DND-41 (cell line): ENCODE results near the gene DUSP5.

Experiments
- ATAC-seq: fragments of 200-7000 bp; cut with Tn5 transposase; 3 replicates; pipeline ENCODE4 v1.9.1; 2021; ENCODE audit warnings: low read depth; ENCODE audit not compliant: insufficient read depth
- DNase-seq: peaks from one replicate; pipeline ENCODE4 v3.0.0-alpha.2; 2020
- H2AFZ ChIP-seq: 2 replicates; pipeline ENCODE4 v1.6.0; 2012; ENCODE audit warnings: low read depth, low read length
- H3K27ac ChIP-seq: 2 replicates; pipeline ENCODE4 v1.5.1; 2012; ENCODE audit warnings: low read length, inconsistent platforms
- H3K27me3 ChIP-seq: fragments of 200-600 bp; sonication (generic); 2 replicates; pipeline ENCODE4 v1.6.0; 2012; ENCODE audit warnings: low read length, mild to moderate bottlenecking, inconsistent platforms; ENCODE audit not compliant: insufficient read depth, poor library complexity
- H3K36me3 ChIP-seq: 2 replicates; pipeline ENCODE4 v1.5.1; 2012; ENCODE audit warnings: low read length, inconsistent platforms; ENCODE audit not compliant: insufficient read depth
- H3K4me1 ChIP-seq: 2 replicates; pipeline ENCODE4 v1.5.1; 2012; ENCODE audit warnings: mild to moderate bottlenecking, low read length; ENCODE audit not compliant: insufficient read depth
- H3K4me2 ChIP-seq: 2 replicates; pipeline ENCODE4 v1.6.0; 2012; ENCODE audit warnings: mild to moderate bottlenecking, moderate library complexity, low read length, inconsistent platforms; ENCODE audit not compliant: insufficient read depth
- H3K4me3 ChIP-seq, 2 experiments: fragments of 200-600 bp in 1 of 2; shearing (Covaris generic) in 1 of 2; 2 replicates each; pipeline ENCODE4 v1.5.1; 2012 to 2016; ENCODE audit warnings: inconsistent platforms in 2 of 2, low read length in 2 of 2, mild to moderate bottlenecking in 2 of 2, low read depth in 1 of 2, moderate library complexity in 1 of 2
- H3K79me2 ChIP-seq: 2 replicates; pipeline ENCODE4 v1.6.0; 2012; ENCODE audit warnings: low read length, inconsistent platforms; ENCODE audit not compliant: insufficient read depth
- H3K9ac ChIP-seq: 2 replicates; pipeline ENCODE4 v1.6.0; 2012; ENCODE audit warnings: low read depth, mild to moderate bottlenecking, inconsistent platforms, low read length, moderate library complexity
- H3K9me3 ChIP-seq: 2 replicates; pipeline ENCODE4 v1.5.1; 2012; ENCODE audit warnings: low read length, moderate library complexity, mild to moderate bottlenecking, inconsistent platforms; ENCODE audit not compliant: insufficient read depth, severe bottlenecking
- H4K20me1 ChIP-seq: 2 replicates; pipeline ENCODE4 v1.6.0; 2012; ENCODE audit warnings: low read length; ENCODE audit not compliant: insufficient read depth
- CTCF ChIP-seq: IDR thresholded peaks from 2 replicates; pipeline ENCODE4 v1.5.1; 2012; ENCODE audit warnings: borderline replicate concordance, low read length, moderate library complexity, mild to moderate bottlenecking; ENCODE audit not compliant: poor library complexity, severe bottlenecking; ENCODE audit errors: extremely low read depth
- EZH2 ChIP-seq: IDR thresholded peaks from 3 replicates; pipeline ENCODE4 v1.6.1; 2012; ENCODE audit warnings: borderline replicate concordance, low read depth, mild to moderate bottlenecking, moderate library complexity, low read length, inconsistent platforms; ENCODE audit not compliant: severe bottlenecking

DUSP5 gene

GRCh38 chr10:110506448-110506847 is 8.7 kb downstream of the DUSP5 start:
- no peak for ATAC-seq
- Histone ChIP-seq H3K36me3 (peaks cover 33% of the 10 kb centered on the region), H3K79me2 (no peaks in the 10 kb centered on the region), H3K9ac (no peak overlapping the region), H3K4me2 (no peak overlapping the region), H3K27me3 (no peaks in the 10 kb centered on the region), H3K9me3 (no peaks in the 10 kb centered on the region), H3K4me1 (peaks cover 2% of the 10 kb centered on the region; the same call in 1 of the 2 replicates), H3K4me3 (no peak overlapping the region), H2AFZ (no peak overlapping the region), H4K20me1 (no peaks in the 10 kb centered on the region; the same call in 1 of the 2 replicates), H3K27ac (no peak overlapping the region)
- DNase-seq = no peak
- TF ChIP-seq CTCF (no peak), EZH2 (no peak)

- no peak for TF ChIP-seq CTCF
- TF ChIP-seq EZH2 = no peak
- Histone ChIP-seq H3K9ac (no peak overlapping the region), H3K79me2 (no peaks in the 10 kb centered on the region), H3K27me3 (no peaks in the 10 kb centered on the region), H3K4me3 (no peak overlapping the region), H2AFZ (no peak overlapping the region), H4K20me1 (no peaks in the 10 kb centered on the region; the same call in 1 of the 2 replicates), H3K4me2 (no peak overlapping the region), H3K9me3 (no peaks in the 10 kb centered on the region), H3K36me3 (peaks cover 33% of the 10 kb centered on the region), H3K4me1 (no peaks in the 10 kb centered on the region), H3K27ac (no peak overlapping the region)
- no peak for DNase-seq
- no peak for ATAC-seq
Measured at GRCh38 chr10:110507346-110507745, 9.6 kb downstream of the DUSP5 start.

- H4K20me1 ChIP-seq = no peaks in the 10 kb centered on the region; the same call in 1 of the 2 replicates
- H3K4me1 ChIP-seq = no peaks in the 10 kb centered on the region
- H2AFZ ChIP-seq = no peak overlapping the region
- H3K27me3 ChIP-seq = no peaks in the 10 kb centered on the region
- no peak for DNase-seq
- H3K4me3 ChIP-seq = no peak overlapping the region
- no peaks in the 10 kb centered on the region for H3K79me2 ChIP-seq
- TF ChIP-seq CTCF = no peak
- no peak for TF ChIP-seq EZH2
- no peak overlapping the region for H3K4me2 ChIP-seq
- no peak overlapping the region for H3K9ac ChIP-seq
- H3K36me3 ChIP-seq = peaks cover 30% of the 10 kb centered on the region
- no peaks in the 10 kb centered on the region for H3K9me3 ChIP-seq
- no peak for ATAC-seq
- H3K27ac ChIP-seq = no peak overlapping the region
Measured at GRCh38 chr10:110508159-110508788, 10.6 kb downstream of the DUSP5 start.
